ENCODE data around the gene FABP1.

Gene FABP1

DNA sequence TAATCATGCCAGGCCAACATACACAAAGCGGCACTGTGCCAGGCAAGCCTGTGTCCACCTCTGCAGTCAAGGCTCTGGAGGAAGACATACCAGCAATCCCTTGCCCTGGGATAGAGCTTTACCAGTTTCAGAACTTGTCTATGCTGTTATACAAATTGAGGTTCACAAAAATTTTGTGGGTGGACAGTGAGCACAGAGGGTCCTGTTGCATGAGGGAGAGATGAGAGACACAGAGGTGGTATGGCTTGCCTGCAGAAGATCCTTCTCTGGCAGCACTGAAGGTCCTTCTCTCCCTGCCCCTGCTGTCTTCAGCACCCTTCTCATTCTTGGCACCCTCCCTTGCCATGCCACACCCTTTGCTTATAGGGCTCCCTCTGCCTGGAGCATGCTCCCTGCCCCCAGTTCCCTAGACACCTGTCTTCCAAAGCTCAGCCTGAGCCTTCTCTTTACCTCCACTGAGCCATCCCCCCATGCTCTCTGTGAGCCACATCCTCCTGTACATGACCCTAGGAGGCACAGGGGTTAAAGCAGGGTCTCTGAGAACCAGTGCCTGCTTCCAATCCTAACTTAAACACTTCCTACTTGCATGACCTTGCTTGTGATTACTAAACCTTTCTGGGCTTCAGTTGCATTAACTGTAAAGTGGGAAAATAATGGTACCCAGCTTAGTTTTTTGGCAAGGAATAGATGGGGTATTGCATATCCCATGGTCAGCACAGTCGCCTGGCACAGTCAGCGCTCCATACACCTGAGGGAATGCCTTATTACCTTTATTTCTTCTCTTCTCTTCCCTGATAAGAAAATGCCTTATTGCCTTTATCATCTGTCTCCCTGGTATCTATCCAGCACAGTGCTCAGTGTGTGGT lies 857 bp downstream of the FABP1 start:
- 95 to 96% methylated on average over 3 of the region's 3 CpGs for WGBS, 2 experiments
- Histone ChIP-seq H3K27me3 (ENCODE audit: control insufficient read depth, insufficient read depth, low read length, poor library complexity, severe bottlenecking) (no peaks in the 10 kb centered on the region), H3K4me3 (ENCODE audit: insufficient read depth, low read depth, low read length) (no peak overlapping the region), H3K4me1 (ENCODE audit: control insufficient read depth, insufficient read depth, low read length) (no peaks in the 10 kb centered on the region), H3K36me3 (ENCODE audit: control insufficient read depth, insufficient read depth, low read length) (no peaks in the 10 kb centered on the region), H3K9me3 (ENCODE audit: control insufficient read depth, low read length) (no peaks in the 10 kb centered on the region), H3K27ac (ENCODE audit: insufficient read depth, low read depth, low read length, poor library complexity, severe bottlenecking) (no peak overlapping the region)

GRCh38 chr2:88125924-88126771 lies 1.7 kb downstream of the FABP1 start:
- no peaks in the 10 kb centered on the region for H3K4me1 ChIP-seq (ENCODE audit: control insufficient read depth, insufficient read depth, low read length)
- H3K27me3 ChIP-seq (ENCODE audit: control insufficient read depth, insufficient read depth, low read length, poor library complexity, severe bottlenecking) = no peaks in the 10 kb centered on the region
- H3K27ac ChIP-seq (ENCODE audit: insufficient read depth, low read depth, low read length, poor library complexity, severe bottlenecking) = no peak overlapping the region
- H3K9me3 ChIP-seq (ENCODE audit: control insufficient read depth, low read length) = no peaks in the 10 kb centered on the region
- WGBS, 2 experiments = 90 to 92% methylated on average over 11 of the region's 11 CpGs
- H3K4me3 ChIP-seq (ENCODE audit: insufficient read depth, low read depth, low read length) = no peak overlapping the region
- H3K36me3 ChIP-seq (ENCODE audit: control insufficient read depth, insufficient read depth, low read length) = no peaks in the 10 kb centered on the region

DNA sequence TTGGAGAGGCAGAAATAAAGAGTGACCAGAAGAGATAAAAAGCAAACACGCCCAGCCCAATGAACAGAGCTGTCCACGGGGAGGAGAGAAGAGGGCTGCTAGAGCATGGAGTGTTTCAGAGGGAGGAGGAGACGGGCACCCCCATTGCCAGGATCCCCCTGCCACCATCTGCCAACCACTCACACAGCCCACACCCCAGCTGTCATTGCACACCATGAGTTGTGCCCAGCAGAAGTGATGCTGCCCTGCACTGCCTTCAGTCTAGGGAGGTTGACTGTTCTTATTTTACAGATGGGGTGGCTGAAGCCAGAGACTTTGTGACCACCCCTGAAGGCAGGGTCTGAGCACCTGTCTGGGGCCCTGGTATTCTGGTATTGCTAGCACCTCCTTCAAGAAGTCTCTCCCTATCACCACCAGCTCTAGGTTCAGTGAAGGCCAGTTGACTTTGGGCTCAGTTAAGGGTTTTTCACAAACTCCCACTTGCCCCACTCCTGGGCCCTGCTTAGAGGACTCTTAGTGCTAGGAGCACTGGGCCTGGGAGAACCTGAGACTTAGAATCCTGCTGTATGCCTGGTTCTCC lies 2.4 kb downstream of the FABP1 start:
- Histone ChIP-seq H3K36me3 (ENCODE audit: control insufficient read depth, insufficient read depth, low read length) (no peaks in the 10 kb centered on the region), H3K4me3 (ENCODE audit: insufficient read depth, low read depth, low read length) (no peak overlapping the region), H3K4me1 (ENCODE audit: control insufficient read depth, insufficient read depth, low read length) (no peaks in the 10 kb centered on the region), H3K27me3 (ENCODE audit: control insufficient read depth, insufficient read depth, low read length, poor library complexity, severe bottlenecking) (no peaks in the 10 kb centered on the region), H3K9me3 (ENCODE audit: control insufficient read depth, low read length) (no peaks in the 10 kb centered on the region), H3K27ac (ENCODE audit: insufficient read depth, low read depth, low read length, poor library complexity, severe bottlenecking) (no peak overlapping the region)
- 79 to 94% methylated on average over 2 to 3 of the region's 3 CpGs for WGBS, 2 experiments

DNA sequence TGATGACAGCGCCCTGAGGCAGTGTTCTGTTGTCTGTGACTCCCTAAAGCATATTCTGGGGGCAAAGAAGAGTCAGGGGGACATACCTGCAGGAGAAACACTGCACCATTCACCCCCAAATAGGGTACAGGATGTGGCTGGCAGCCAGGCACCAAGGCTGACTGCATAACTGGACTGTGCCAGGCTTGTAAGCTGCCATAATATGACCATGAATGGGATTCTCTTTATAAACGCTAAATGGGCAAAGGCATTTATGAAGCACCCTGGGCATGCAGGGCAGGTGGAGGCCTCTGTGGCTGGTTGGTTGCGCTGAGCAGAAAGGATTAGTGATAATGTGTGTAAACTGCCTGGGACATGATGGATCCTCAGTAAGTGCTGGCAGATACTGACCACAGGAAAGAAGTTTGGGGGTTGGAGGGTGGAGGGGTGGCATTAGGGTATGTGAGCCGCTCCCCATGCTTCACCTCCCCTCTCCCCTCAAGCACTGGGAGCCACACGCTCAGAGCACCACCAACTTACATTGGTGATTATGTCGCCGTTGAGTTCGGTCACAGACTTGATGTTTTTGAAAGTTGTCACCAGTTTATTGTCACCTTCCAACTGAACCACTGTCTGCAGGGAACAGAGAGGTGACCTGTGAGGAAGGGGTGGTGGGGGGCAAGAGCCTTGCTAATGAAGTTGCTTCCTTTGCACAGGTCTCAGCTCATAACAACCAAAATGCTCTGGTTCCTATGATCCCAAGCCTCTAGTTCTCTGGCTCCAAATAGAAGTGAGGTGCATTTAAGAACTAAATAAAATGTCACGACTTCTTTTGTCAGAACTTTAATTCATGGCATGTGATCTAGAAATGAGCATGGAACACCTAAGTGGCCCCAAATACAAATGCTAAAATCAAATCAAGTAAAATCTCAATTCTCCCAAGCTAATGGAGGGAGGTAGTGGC lies 3.6 kb downstream of the FABP1 start:
- Histone ChIP-seq H3K4me3 (ENCODE audit: insufficient read depth, low read depth, low read length) (no peak overlapping the region), H3K27me3 (ENCODE audit: control insufficient read depth, insufficient read depth, low read length, poor library complexity, severe bottlenecking) (no peaks in the 10 kb centered on the region), H3K9me3 (ENCODE audit: control insufficient read depth, low read length) (no peaks in the 10 kb centered on the region), H3K4me1 (ENCODE audit: control insufficient read depth, insufficient read depth, low read length) (no peaks in the 10 kb centered on the region), H3K36me3 (ENCODE audit: control insufficient read depth, insufficient read depth, low read length) (no peaks in the 10 kb centered on the region), H3K27ac (ENCODE audit: insufficient read depth, low read depth, low read length, poor library complexity, severe bottlenecking) (no peak overlapping the region)
- 91 to 97% methylated on average over 9 of the region's 9 CpGs for WGBS, 2 experiments

DNA sequence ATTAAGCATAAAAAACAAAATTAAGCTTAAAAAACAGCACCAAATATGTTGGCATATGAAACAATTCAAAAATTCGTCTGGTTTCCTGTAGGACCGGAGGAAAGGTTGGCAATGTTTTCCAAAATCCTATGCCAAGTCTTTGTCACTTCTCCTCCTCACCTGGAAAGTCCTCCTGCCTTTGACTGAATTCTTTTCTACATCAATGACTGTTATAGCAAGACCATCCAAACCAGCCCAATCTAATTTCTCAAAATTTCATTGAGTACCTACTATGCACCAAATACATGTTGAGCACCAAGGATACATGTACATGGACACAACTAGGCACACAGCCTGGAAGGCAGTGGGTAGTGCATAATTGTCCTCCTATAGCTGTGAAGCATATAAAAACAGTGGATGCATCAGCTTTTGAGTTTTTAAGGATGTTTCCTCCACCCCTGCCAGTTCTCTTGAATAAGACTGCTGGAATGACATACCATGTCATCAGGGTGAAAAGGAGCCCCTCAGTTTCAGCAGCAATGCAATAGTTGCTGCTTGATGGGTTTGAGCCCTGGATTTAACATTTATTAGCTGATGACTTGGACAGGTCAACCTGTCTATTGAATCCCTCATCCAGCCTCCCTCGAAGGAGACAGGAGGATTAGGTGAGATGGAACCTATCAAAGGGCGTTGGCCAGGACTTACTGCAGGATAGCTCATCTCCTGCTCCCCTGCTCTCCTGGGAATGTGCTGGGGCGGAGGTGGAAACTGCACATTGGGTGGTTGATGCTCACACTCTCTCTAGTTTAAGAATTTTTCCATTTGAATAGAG lies 4.5 kb downstream of the FABP1 start:
- WGBS, 2 experiments = 73 to 75% methylated on average over 5 of the region's 5 CpGs
- H3K4me1 ChIP-seq (ENCODE audit: control insufficient read depth, insufficient read depth, low read length) = no peaks in the 10 kb centered on the region
- no peaks in the 10 kb centered on the region for H3K36me3 ChIP-seq (ENCODE audit: control insufficient read depth, insufficient read depth, low read length)
- H3K27ac ChIP-seq (ENCODE audit: insufficient read depth, low read depth, low read length, poor library complexity, severe bottlenecking) = no peak overlapping the region
- H3K27me3 ChIP-seq (ENCODE audit: control insufficient read depth, insufficient read depth, low read length, poor library complexity, severe bottlenecking) = no peaks in the 10 kb centered on the region
- H3K9me3 ChIP-seq (ENCODE audit: control insufficient read depth, low read length) = no peaks in the 10 kb centered on the region
- H3K4me3 ChIP-seq (ENCODE audit: insufficient read depth, low read depth, low read length) = no peak overlapping the region

DNA sequence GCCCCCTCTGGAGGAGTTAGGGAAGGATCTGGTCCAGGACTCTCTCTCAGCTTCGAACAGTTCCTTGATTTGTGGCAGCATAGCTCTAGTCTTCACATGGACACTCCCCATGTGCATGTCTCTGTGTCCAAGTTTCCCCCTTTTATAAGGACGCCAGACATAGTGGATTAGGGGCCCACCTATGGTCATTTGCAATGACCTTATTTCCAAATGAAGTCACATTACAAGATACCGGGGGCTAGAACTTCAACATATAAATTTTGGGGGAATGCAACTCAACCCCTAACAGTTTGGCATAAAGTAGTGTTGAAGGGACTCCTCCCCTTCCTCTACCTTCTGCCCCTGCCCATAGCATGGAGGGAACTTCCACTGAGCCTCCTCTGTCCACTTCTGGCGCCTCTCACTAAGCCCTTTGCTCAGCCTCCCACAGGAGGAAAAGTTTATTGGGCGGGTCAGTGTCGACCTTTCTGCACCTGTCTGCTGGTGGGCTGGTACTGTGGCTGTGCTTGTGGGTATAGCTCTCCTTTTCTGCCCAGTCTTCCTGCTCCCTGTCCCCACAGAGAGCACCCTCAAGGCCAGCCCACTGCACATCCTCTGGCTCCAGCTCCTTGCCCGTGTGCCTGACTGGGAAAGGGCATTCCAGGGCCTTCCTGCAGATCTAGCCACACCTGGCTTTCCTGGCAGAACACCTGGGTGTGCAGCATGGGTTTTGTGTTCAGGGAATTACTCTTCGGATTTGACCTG lies 5.5 kb downstream of the FABP1 start:
- H3K27me3 ChIP-seq (ENCODE audit: control insufficient read depth, insufficient read depth, low read length, poor library complexity, severe bottlenecking) = no peaks in the 10 kb centered on the region
- WGBS, 2 experiments = 92 to 93% methylated on average over 8 of the region's 8 CpGs
- no peaks in the 10 kb centered on the region for H3K36me3 ChIP-seq (ENCODE audit: control insufficient read depth, insufficient read depth, low read length)

DNA sequence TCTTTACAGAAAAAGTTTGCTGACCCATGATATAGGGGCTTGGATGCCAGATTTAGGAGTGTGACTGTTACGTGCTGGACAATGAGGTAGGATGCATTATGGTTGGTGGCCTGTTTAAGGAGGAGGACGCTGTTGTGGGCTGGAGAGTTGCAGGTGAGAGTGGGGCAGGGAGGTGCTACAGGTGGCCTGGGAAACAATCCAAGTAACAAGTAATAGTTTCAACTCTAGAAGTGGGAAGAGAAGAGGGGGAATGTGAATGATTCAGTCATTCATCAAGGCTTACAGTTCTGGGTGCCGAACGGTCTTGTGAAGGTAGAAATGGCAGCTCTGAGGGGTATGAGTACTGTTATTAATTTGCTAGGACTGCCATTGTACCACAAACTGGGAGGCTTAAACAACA lies 6.2 kb downstream of the FABP1 start:
- Histone ChIP-seq H3K4me3 (ENCODE audit: insufficient read depth, low read depth, low read length) (no peak overlapping the region), H3K9me3 (ENCODE audit: control insufficient read depth, low read length) (no peaks in the 10 kb centered on the region), H3K27ac (ENCODE audit: insufficient read depth, low read depth, low read length, poor library complexity, severe bottlenecking) (no peak overlapping the region), H3K27me3 (ENCODE audit: control insufficient read depth, insufficient read depth, low read length, poor library complexity, severe bottlenecking) (no peaks in the 10 kb centered on the region), H3K36me3 (ENCODE audit: control insufficient read depth, insufficient read depth, low read length) (no peaks in the 10 kb centered on the region), H3K4me1 (ENCODE audit: control insufficient read depth, insufficient read depth, low read length) (no peaks in the 10 kb centered on the region)
- 94 to 95% methylated on average over 4 of the region's 4 CpGs for WGBS, 2 experiments

More for the DNA sequence above, 5.5 kb downstream of the FABP1 start:
- Histone ChIP-seq H3K4me3 (ENCODE audit: insufficient read depth, low read depth, low read length) (no peak overlapping the region), H3K27ac (ENCODE audit: insufficient read depth, low read depth, low read length, poor library complexity, severe bottlenecking) (no peak overlapping the region), H3K9me3 (ENCODE audit: control insufficient read depth, low read length) (no peaks in the 10 kb centered on the region), H3K4me1 (ENCODE audit: control insufficient read depth, insufficient read depth, low read length) (no peaks in the 10 kb centered on the region)

DNA sequence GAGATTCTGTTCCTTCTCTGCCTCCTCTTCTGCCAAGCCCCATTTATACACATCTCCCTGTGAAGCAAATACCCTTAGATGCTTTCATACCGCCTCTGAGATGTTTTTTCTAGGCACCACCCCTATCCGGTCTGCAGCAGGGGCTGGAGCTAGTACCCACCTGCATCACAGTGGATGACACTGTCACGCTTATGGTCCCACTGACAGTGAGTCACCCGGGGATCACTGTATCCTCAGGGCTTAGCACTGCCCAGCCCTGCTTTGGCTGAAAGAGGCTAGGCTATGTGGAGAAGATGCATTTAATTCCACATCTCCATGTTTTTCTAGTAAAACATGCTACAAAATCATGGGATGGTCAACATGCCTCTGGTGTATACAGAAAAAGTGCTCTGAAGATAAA lies 9.9 kb downstream of the FABP1 start:
- H3K27ac ChIP-seq (ENCODE audit: insufficient read depth, low read depth, low read length, poor library complexity, severe bottlenecking) = no peak overlapping the region
- WGBS, 2 experiments = 87 to 95% methylated on average over 4 of the region's 4 CpGs
- no peaks in the 10 kb centered on the region for H3K9me3 ChIP-seq (ENCODE audit: control insufficient read depth, low read length)
- H3K4me1 ChIP-seq (ENCODE audit: control insufficient read depth, insufficient read depth, low read length) = no peaks in the 10 kb centered on the region
- no peaks in the 10 kb centered on the region for H3K27me3 ChIP-seq (ENCODE audit: control insufficient read depth, insufficient read depth, low read length, poor library complexity, severe bottlenecking)
- no peaks in the 10 kb centered on the region for H3K36me3 ChIP-seq (ENCODE audit: control insufficient read depth, insufficient read depth, low read length)
- H3K4me3 ChIP-seq (ENCODE audit: insufficient read depth, low read depth, low read length) = no peak overlapping the region
